Hematopoietic multipotent progenitor cell treated with erythropoietin and hydrocortisone succinate and interleukin-3 and kit ligand, for 8 days (in vitro differentiated cells): ENCODE measurements around the gene SUV39H2.
"Not testable (repeated sequence)": the region's sequence is repeated elsewhere in the genome, so short reads cannot be mapped to it uniquely, and the experiment has no call there.

ENCODE experiments used
- DNase-seq: peaks from one replicate; pipeline ENCODE4 v3.0.0-alpha.2; 2015

Gene SUV39H2

GRCh38 chr10:14876764-14877163 is 1.9 kb upstream of the SUV39H2 start:
- no peak for DNase-seq

GRCh38 chr10:14879124-14879927 is 660 bp downstream of the SUV39H2 start:
- peak; percentile 22 for DNase-seq

DNA sequence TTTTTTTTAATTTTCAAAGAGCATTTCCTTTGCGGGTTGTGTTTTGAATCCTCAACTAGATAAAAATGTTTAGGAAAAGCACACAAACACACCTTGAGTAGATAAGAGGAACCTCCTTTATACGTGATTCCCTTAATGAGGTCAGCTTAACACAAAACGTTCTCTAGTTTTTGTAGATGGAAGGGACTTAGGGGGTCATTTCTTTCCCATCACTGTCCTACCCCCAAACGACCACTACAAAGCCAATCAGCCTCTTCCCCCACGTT is 1.2 kb downstream of the SUV39H2 start:
- no peak for DNase-seq

DNA sequence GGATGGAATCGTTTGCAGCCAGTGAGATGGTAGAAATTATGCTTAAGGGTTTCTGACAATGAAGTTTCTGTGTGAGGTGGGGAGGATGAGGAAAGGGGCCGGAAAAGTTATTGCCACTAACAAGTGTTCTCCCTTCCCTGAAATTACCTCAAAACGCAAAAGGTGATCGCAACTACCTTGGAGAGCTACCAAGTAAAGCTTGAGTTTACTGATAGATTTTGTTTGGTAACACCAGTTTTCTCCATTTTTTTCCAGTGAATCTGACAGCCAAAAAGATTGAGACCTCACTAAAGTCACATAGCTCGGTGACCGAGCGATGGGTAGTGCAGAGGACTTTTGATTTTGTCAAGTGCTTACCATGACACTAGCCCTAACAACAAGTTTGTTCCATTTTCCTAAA is 1.6 kb downstream of the SUV39H2 start:
- peak; percentile 26 for DNase-seq

DNA sequence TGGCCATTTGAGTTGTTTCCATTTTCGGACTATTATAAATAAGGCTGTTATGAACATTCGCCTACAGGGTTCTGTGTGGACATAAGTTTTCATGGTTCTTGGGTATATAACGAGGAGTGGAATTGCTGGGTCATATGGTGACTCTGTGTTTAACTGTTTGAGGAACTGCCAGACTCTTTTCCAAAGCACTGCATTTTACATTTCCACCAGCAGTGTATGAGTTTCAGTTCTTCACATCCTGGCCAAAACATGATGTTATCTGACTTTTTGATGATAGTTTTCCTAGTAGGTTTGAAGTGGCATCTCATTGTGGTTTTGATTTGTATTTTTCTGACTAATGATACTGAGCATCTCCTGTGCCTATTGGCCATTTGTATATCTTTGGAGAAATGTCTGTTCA is 5.4 kb downstream of the SUV39H2 start:
- peak; percentile 34 for DNase-seq

GRCh38 chr10:14889318-14889717 is 10.7 kb downstream of the SUV39H2 start:
- DNase-seq, result peak; percentile 87

- no peak for DNase-seq
Measured at GRCh38 chr10:14891151-14891550, 12.5 kb downstream of the SUV39H2 start.

GRCh38 chr10:14904316-14904732 is 25.7 kb downstream of the SUV39H2 start:
- DNase-seq, result peak; percentile 63

GRCh38 chr10:14904864-14905263 is 26.2 kb downstream of the SUV39H2 start:
- no peak for DNase-seq

GRCh38 chr10:14905890-14906289 is 27.2 kb downstream of the SUV39H2 start:
- no peak for DNase-seq

DNA sequence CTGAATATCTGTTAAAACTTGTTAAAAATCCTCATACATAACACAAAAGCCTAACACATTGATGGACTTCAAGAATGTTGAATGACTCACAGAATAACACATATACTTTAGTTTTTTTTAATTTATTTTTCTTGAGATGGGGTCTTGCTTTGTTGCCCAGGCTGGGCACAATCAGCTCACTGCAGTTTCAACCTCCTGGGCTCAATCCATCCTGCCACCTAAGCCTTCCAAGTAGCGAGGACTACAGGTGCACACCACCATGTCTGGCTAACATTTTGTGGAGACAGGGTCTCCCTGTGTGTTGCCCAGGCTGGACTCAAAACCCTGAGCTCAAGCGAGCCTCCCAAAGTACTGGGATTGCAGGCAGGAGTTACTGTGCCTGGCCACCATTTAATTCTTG is 28.1 kb downstream of the SUV39H2 start:
- DNase-seq, result no peak

DNA sequence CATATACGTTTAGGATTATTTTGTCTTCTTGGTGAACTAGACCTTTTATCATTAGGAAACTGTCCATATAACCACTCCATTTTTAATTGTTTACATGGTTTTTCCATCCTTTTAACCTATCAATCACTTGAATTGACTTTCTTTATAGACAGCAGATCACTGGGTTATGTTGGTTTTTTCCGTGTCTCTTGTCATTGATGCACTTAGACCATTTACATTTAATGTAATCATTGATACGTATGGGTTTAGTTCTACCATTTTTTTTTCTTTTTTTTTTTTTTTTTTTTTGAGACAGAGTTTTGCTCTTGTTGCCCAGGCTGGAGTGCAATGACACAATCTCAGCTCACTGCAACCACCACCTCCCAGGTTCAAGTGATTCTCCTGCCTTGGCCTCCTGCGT is 28.9 kb downstream of the SUV39H2 start:
- DNase-seq, result not testable (repeated sequence)

- no peak for DNase-seq
Measured at GRCh38 chr10:14909101-14909500, 30.4 kb downstream of the SUV39H2 start.

DNA sequence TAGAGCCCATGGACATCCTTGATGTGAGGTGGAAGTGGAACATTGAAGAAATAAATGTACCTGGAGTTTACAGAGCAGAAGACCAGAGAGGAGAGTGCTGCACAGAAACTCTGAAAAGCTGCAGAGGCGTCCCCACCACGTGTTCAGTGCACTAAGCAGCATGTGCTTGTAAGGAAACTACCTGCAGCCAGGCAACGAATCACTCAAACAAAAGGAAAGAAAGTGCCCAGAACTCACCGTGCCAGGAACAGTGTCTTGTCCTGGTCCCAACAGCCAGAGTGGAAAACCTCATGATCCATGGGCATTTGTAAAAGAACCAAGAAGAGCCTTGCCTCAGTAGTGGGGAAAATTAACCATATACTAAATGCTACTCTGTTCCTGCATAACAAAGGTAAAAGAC is 32.3 kb downstream of the SUV39H2 start:
- no peak for DNase-seq

GRCh38 chr10:14911801-14912200 is 33.1 kb downstream of the SUV39H2 start:
- no peak for DNase-seq

DNA sequence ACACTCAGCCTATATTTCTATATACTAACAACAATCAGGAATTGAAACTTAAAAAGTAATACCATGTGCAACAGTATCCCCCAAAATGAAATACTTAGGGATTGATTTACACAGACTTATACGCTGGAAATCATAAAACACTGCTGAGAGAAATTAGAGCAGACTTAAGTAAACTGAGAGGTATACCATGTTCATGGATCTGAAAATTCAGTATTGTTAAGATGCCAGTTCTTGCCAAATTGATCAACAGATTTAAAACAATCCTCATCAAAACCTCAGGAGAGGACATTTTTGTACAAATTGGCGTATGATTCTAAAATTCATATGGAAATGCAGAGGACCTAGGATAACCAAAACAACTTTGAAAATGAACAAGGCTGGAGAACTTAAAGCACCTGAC is 37.9 kb downstream of the SUV39H2 start:
- no peak for DNase-seq

DNA sequence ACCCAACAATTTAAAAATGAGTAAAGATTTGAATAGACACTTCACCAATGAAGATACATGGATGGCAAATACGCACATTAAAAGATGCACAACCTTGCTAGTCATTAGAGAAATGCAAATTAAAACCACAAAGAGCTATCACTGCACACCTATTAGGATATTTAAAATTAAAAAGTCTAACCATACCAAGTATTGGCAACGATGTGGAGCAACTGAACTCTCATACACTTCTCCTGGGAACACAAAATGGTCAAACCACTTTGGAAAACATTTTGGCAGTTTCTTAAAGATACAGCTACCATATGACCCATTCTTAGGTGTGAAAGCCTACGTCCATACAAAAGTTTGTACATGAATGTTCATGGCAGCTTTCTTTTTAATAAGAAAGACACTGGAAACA is 39.2 kb downstream of the SUV39H2 start:
- no peak for DNase-seq

GRCh38 chr10:14918964-14919363 is 40.3 kb downstream of the SUV39H2 start:
- no peak for DNase-seq

- DNase-seq, result no peak
Measured at GRCh38 chr10:14924013-14924412, 45.3 kb downstream of the SUV39H2 start.

- no peak for DNase-seq
Measured at GRCh38 chr10:14925268-14925667, 46.6 kb downstream of the SUV39H2 start.

DNA sequence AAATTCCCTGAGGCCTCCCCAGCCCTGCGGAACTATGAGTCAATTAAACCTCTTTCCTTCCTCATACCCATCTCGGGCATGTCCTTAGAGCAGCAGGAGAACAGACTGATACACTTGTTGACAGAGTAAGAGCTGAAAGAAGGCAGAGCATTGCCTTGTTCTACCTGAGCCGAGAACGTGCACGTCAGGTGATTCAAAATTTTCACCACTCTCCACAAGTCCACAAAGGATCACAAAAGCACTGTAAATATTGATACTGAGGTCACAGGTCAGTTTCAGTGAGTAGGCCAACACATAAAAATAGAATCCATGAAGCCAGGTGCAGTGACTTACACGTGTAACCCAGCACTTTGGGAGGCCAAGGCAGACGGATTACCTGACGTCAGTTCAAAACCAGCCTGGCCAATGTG is 47.4 kb downstream of the SUV39H2 start:
- no peak for DNase-seq

- no peak for DNase-seq
Measured at GRCh38 chr10:14926722-14927416, 48.2 kb downstream of the SUV39H2 start.

DNA sequence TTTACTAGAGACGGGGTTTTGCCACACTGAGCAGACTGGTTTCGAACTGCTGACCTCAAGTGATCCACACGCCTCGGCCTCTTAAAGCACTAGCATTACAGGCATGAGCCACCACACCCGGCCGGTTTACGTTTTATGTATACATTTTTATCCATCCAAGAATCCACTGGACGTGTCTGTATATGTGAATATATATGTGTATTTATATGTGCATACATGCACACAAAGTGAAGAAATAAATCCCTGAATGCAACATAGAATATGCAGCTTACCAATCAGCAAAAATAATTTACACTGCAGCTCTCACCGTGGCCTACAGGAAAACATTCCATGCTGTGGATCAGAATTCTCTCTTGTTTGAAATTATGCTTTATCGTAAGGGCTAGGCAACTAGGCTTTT is 51.9 kb downstream of the SUV39H2 start:
- DNase-seq, result no peak

DNA sequence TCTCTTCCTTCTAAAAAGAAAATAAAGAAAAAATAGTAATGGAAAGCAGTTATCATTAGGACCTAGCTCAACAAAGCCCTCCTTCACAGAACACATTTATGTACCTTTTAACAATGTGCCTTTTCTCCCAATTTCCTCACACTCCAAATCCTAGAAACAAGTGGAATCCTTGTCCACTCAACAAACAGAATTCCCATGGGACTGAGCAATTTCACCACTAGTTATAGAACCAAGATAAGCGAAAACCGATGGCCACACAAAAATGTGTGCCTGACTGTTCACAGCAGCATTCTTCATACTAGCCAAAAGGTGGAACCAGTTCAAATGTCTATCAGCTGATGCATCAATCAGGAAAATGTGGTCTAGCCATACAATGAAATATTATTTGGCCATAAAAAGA is 57.9 kb downstream of the SUV39H2 start:
- DNase-seq, result no peak

- DNase-seq, result not testable (repeated sequence)
Measured at GRCh38 chr10:14938971-14939370, 60.3 kb downstream of the SUV39H2 start.
